NCI-H2196 (cell line): ENCODE data around the gene LIAS.
"Not testable (repeated sequence)": the region's sequence is repeated elsewhere in the genome, so short reads cannot be mapped to it uniquely, and the experiment has no call there.

Source experiments
- DNase-seq: peaks from one replicate; lab custom pipeline; 2025; ENCODE audit not compliant: unreplicated experiment; lab: John Stamatoyannopoulos, UW

The LIAS gene

GRCh38 chr4:39452860-39453587 is 5.8 kb upstream of the LIAS start:
- DNase-seq, result no peak

- no peak for DNase-seq
Measured at GRCh38 chr4:39453738-39454137, 5.1 kb upstream of the LIAS start.

GRCh38 chr4:39455486-39455885 is 3.4 kb upstream of the LIAS start:
- no peak for DNase-seq

- no peak for DNase-seq
Measured at GRCh38 chr4:39456946-39457763, 1.7 kb upstream of the LIAS start.

GRCh38 chr4:39458161-39458504 is 723 bp upstream of the LIAS start:
- not testable (repeated sequence) for DNase-seq

- no peak for DNase-seq
Measured at GRCh38 chr4:39464886-39465501, 6.1 kb downstream of the LIAS start.

GRCh38 chr4:39466747-39467146 is 7.9 kb downstream of the LIAS start:
- DNase-seq, result no peak

GRCh38 chr4:39467464-39467863 is 8.6 kb downstream of the LIAS start:
- no peak for DNase-seq

- DNase-seq, result peak; percentile 73
Measured at GRCh38 chr4:39469429-39470077, 10.7 kb downstream of the LIAS start.

GRCh38 chr4:39470402-39470801 is 11.5 kb downstream of the LIAS start:
- no peak for DNase-seq

- DNase-seq, result no peak
Measured at GRCh38 chr4:39472396-39472795, 13.5 kb downstream of the LIAS start.

GRCh38 chr4:39476187-39476895 is 17.5 kb downstream of the LIAS start:
- no peak for DNase-seq

GRCh38 chr4:39480251-39480650 is 21.4 kb downstream of the LIAS start:
- no peak for DNase-seq

GRCh38 chr4:39480902-39481695 is 22.2 kb downstream of the LIAS start:
- DNase-seq, result no peak

GRCh38 chr4:39484582-39485272 is 25.9 kb downstream of the LIAS start:
- no peak for DNase-seq

GRCh38 chr4:39486221-39486804 is 27.5 kb downstream of the LIAS start:
- DNase-seq, result no peak

GRCh38 chr4:39490322-39490721 is 31.5 kb downstream of the LIAS start:
- DNase-seq, result no peak

- DNase-seq, result no peak
Measured at GRCh38 chr4:39494354-39494753, 35.5 kb downstream of the LIAS start.
